IMR-90 (cell line): ENCODE results near the gene LHFPL5. TPM values are rescaled to one million over a fixed set of nuclear protein-coding genes. Genes with fewer than 3 reads are reported as not detected.

ENCODE experiments used
- ATAC-seq: fragments of 200-7000 bp; cut with Tn5 transposase; 2 replicates; pipeline ENCODE4 v1.9.1; 2020; ENCODE audit warnings: low read depth, mild to moderate bottlenecking, moderate library complexity
- BruUV-seq: library from RNA; stranded (reverse); fragments of 400-500 nt; replicated peaks from 2 replicates; lab custom pipeline; 2021; lab: Mats Ljungman, UMichigan
- CTCF ChIA-PET: fragments of 300-600 bp; formaldehyde crosslinking; extraction: SDS; loops from one replicate; lab custom pipeline; 2021; ENCODE audit warnings: antibody characterized with exemption; lab: Yijun Ruan, JAX
- POLR2A ChIA-PET: fragments of 300-600 bp; sonication (Branson Sonifier 250); formaldehyde crosslinking; loops from one replicate; lab custom pipeline; 2022; ENCODE audit warnings: antibody characterized with exemption; ENCODE audit not compliant: unreplicated experiment; lab: Charles Lee
- DNase-seq: peaks from one replicate; pipeline ENCODE4 v3.0.0; 2013
- H2AFZ ChIP-seq: replicated peaks from 2 replicates; pipeline ENCODE3; 2013; ENCODE audit warnings: low read length, mild to moderate bottlenecking; ENCODE audit not compliant: poor library complexity
- H2AK5ac ChIP-seq: 2 replicates; pipeline ENCODE4 v1.6.1; 2013; ENCODE audit warnings: low read depth, low read length, inconsistent platforms
- H2AK9ac ChIP-seq: replicated peaks from 2 replicates; pipeline ENCODE3; 2013; ENCODE audit warnings: mild to moderate bottlenecking, low read depth, low read length, moderate library complexity; ENCODE audit not compliant: poor library complexity
- H2BK120ac ChIP-seq: 2 replicates; pipeline ENCODE4 v1.6.1; 2013; ENCODE audit warnings: low read depth, low read length, inconsistent platforms
- H2BK15ac ChIP-seq: 3 replicates; pipeline ENCODE4 v1.6.1; 2013; ENCODE audit warnings: low read depth, low read length, inconsistent platforms
- H2BK20ac ChIP-seq: 2 replicates; pipeline ENCODE4 v1.6.1; 2013; ENCODE audit warnings: low read depth, mild to moderate bottlenecking, inconsistent platforms, low read length, moderate library complexity
- H2BK5ac ChIP-seq: 2 replicates; pipeline ENCODE4 v1.6.1; 2013; ENCODE audit warnings: mild to moderate bottlenecking, low read depth, low read length, inconsistent platforms; ENCODE audit not compliant: poor library complexity, severe bottlenecking
- H3K14ac ChIP-seq: replicated peaks from 2 replicates; pipeline ENCODE4 v1.6.1; 2013; ENCODE audit warnings: low read depth, low read length, inconsistent platforms
- H3K18ac ChIP-seq: 2 replicates; pipeline ENCODE4 v1.6.1; 2013; ENCODE audit warnings: low read depth, low read length, control low read depth
- H3K23ac ChIP-seq: 2 replicates; pipeline ENCODE4 v1.6.1; 2013; ENCODE audit warnings: low read depth, low read length, inconsistent platforms
- H3K27ac ChIP-seq: 2 replicates; pipeline ENCODE4 v1.5.1; 2013; ENCODE audit warnings: mild to moderate bottlenecking, control low read depth, low read length; ENCODE audit not compliant: insufficient read depth
- H3K27me3 ChIP-seq: 2 replicates; pipeline ENCODE4 v1.6.1; 2013; ENCODE audit warnings: low read length; ENCODE audit not compliant: control insufficient read depth, insufficient read depth
- H3K36me3 ChIP-seq: 2 replicates; pipeline ENCODE4 v1.6.1; 2013; ENCODE audit warnings: low read length, mixed read lengths; ENCODE audit not compliant: control insufficient read depth, insufficient read depth
- H3K4ac ChIP-seq: 2 replicates; pipeline ENCODE4 v1.6.1; 2013; ENCODE audit warnings: low read depth, low read length, inconsistent platforms
- H3K4me1 ChIP-seq: 2 replicates; pipeline ENCODE4 v1.6.1; 2013; ENCODE audit warnings: low read length, mixed read lengths; ENCODE audit not compliant: control insufficient read depth, insufficient read depth
- H3K4me2 ChIP-seq: 2 replicates; pipeline ENCODE4 v1.6.1; 2013; ENCODE audit warnings: low read depth, mild to moderate bottlenecking, control low read depth, low read length, moderate library complexity
- H3K4me3 ChIP-seq: 2 replicates; pipeline ENCODE4 v1.5.1; 2013; ENCODE audit warnings: low read depth, mild to moderate bottlenecking, control low read depth, low read length, moderate library complexity; ENCODE audit not compliant: insufficient read depth
- H3K56ac ChIP-seq: 2 replicates; pipeline ENCODE4 v1.6.1; 2013; ENCODE audit warnings: low read length, inconsistent platforms; ENCODE audit not compliant: insufficient read depth; ENCODE audit errors: extremely low read depth
- H3K79me1 ChIP-seq, 2 experiments: 2 replicates each; pipeline ENCODE4 v1.6.1; 2013; ENCODE audit warnings: low read length in 2 of 2, inconsistent platforms in 1 of 2, low read depth in 1 of 2
- H3K9ac ChIP-seq: 2 replicates; pipeline ENCODE4 v1.6.1; 2013; ENCODE audit warnings: low read depth, low read length, control low read depth
- H3K9me1 ChIP-seq: 2 replicates; pipeline ENCODE4 v1.6.1; 2013; ENCODE audit warnings: low read length, inconsistent platforms; ENCODE audit not compliant: insufficient read depth
- H3K9me3 ChIP-seq: 2 replicates; pipeline ENCODE4 v1.6.1; 2013; ENCODE audit warnings: low read length; ENCODE audit not compliant: control insufficient read depth, insufficient read depth
- H4K20me1 ChIP-seq: 2 replicates; pipeline ENCODE4 v1.6.1; 2013; ENCODE audit warnings: low read length, inconsistent platforms; ENCODE audit not compliant: insufficient read depth
- H4K5ac ChIP-seq: 2 replicates; pipeline ENCODE4 v1.6.1; 2013; ENCODE audit warnings: mild to moderate bottlenecking, low read depth, low read length, control low read depth
- H4K8ac ChIP-seq, 2 experiments: 2 replicates each; pipeline ENCODE4 v1.6.1; 2013; ENCODE audit warnings: low read depth in 2 of 2, low read length in 2 of 2, control low read depth in 1 of 2, inconsistent platforms in 1 of 2
- H4K91ac ChIP-seq: 2 replicates; pipeline ENCODE4 v1.6.1; 2013; ENCODE audit warnings: low read depth, low read length, inconsistent platforms; ENCODE audit not compliant: insufficient read depth
- BHLHE40 ChIP-seq: fragments of 150-350 bp; IDR thresholded peaks from 2 replicates; pipeline ENCODE4 v1.6.1; 2016; ENCODE audit warnings: mild to moderate bottlenecking, low read depth, low read length
- CEBPB ChIP-seq: IDR thresholded peaks from 2 replicates; pipeline ENCODE4 v1.6.1; 2012; ENCODE audit warnings: low read depth, low read length, improper control_type of control experiment
- CHD1 ChIP-seq: IDR thresholded peaks from 2 replicates; pipeline ENCODE4 v1.6.1; 2012; ENCODE audit warnings: low read depth, low read length, improper control_type of control experiment
- CTCF ChIP-seq: conservative IDR thresholded peaks from 2 replicates; pipeline ENCODE4 v1.5.1; 2012; ENCODE audit warnings: mild to moderate bottlenecking, low read depth, low read length, improper control_type of control experiment
- ELK1 ChIP-seq: fragments of 150-350 bp; IDR thresholded peaks from 2 replicates; pipeline ENCODE4 v1.6.1; 2016; ENCODE audit warnings: low read depth, mild to moderate bottlenecking, low read length, moderate library complexity, borderline replicate concordance
- FOS ChIP-seq: fragments of 150-350 bp; IDR thresholded peaks from 2 replicates; pipeline ENCODE4 v1.6.1; 2016; ENCODE audit warnings: low read depth, low read length
- MAFK ChIP-seq: IDR thresholded peaks from 2 replicates; pipeline ENCODE4 v1.6.1; 2012; ENCODE audit warnings: low read depth, low read length, improper control_type of control experiment
- MAZ ChIP-seq: IDR thresholded peaks from 2 replicates; pipeline ENCODE4 v1.6.1; 2012; ENCODE audit warnings: low read depth, mild to moderate bottlenecking, low read length, improper control_type of control experiment, moderate library complexity, borderline replicate concordance
- MXI1 ChIP-seq: IDR thresholded peaks from 2 replicates; pipeline ENCODE4 v1.6.1; 2012; ENCODE audit warnings: low read depth, mild to moderate bottlenecking, low read length, moderate library complexity, borderline replicate concordance
- NFE2L2 ChIP-seq: fragments of 150-350 bp; IDR thresholded peaks from 2 replicates; pipeline ENCODE4 v1.6.1; 2016; ENCODE audit warnings: low read depth, mild to moderate bottlenecking, low read length
- POLR2A ChIP-seq: IDR thresholded peaks from 2 replicates; pipeline ENCODE4 v1.6.1; 2012; ENCODE audit warnings: mild to moderate bottlenecking, low read depth, low read length
- RAD21 ChIP-seq: IDR thresholded peaks from 2 replicates; pipeline ENCODE4 v1.6.1; 2012; ENCODE audit warnings: low read length, improper control_type of control experiment
- RCOR1 ChIP-seq: IDR thresholded peaks from 2 replicates; pipeline ENCODE4 v1.6.1; 2012; ENCODE audit warnings: mild to moderate bottlenecking, low read length, improper control_type of control experiment; ENCODE audit not compliant: insufficient replicate concordance
- RFX5 ChIP-seq: IDR thresholded peaks from 2 replicates; pipeline ENCODE4 v1.8.0; 2012; ENCODE audit warnings: low read depth, mild to moderate bottlenecking, low read length, moderate library complexity
- SMC3 ChIP-seq: fragments of 150-350 bp; IDR thresholded peaks from 2 replicates; pipeline ENCODE4 v1.6.1; 2016; ENCODE audit warnings: low read depth, mild to moderate bottlenecking, antibody characterized with exemption, low read length, moderate library complexity
- USF2 ChIP-seq: fragments of 150-350 bp; IDR thresholded peaks from 2 replicates; pipeline ENCODE4 v1.6.1; 2017; ENCODE audit warnings: mild to moderate bottlenecking, antibody characterized with exemption, low read length, low read depth
- WGBS, 2 experiments: methylation state at CpG; one replicate each; pipeline versions ENCODE4 v1.1.5 to v1.1.7; 2013; ENCODE audit warnings: missing lambda C conversion rate in 2 of 2; ENCODE audit not compliant: insufficient read length in 1 of 2; ENCODE audit errors: extremely low coverage in 2 of 2; 5-methylcytosine and 5-hydroxymethylcytosine counted together
- dilution Hi-C: fragments of 300-500 bp; cut with HindIII; formaldehyde crosslinking; loops from one replicate; pipeline ENCODE4 v1.14.3; 2018; ENCODE audit warnings: low sequenced_read_pairs; ENCODE audit not compliant: unreplicated experiment
- in situ Hi-C: fragments of 300-500 bp; cut with MboI; formaldehyde crosslinking; loops from 3 replicates; pipeline ENCODE4 v1.14.3; 2019; ENCODE audit warnings: low sequenced_read_pairs, inconsistent platforms, mixed read lengths
- intact Hi-C: fragments of 100-400 bp; cut with micrococcal nuclease; formaldehyde crosslinking; loops from 2 replicates; pipeline ENCODE4 v1.10.0; 2022
- polyA plus RNA-seq, 3 experiments: library from polyadenylated mRNA; depleted of rRNA; stranded (reverse); fragments of >200 nt; gene quantifications; 2 replicates each; pipeline ENCODE4 v1.2.3, GENCODE V29; 2012; ENCODE audit warnings: low replicate concordance in 1 of 3
- total RNA-seq: library from RNA; depleted of rRNA; stranded (reverse); fragments of >200 nt; gene quantifications from 2 replicates; pipeline ENCODE4 v1.2.3, GENCODE V29; 2012

Gene LHFPL5
- total and polyA plus RNA-seq, 2 of the 4 experiments (the other 2 are of a cell fraction), result not detected

GRCh38 chr6:35781290-35781689 lies 23.9 kb upstream of the LHFPL5 start:
- Histone ChIP-seq H2BK120ac (no peak overlapping the region), H2BK20ac (no peak overlapping the region), H4K20me1 (no peaks in the 10 kb centered on the region; the same call in 1 of the 2 replicates), H2BK15ac (no peak overlapping the region), H3K36me3 (no peaks in the 10 kb centered on the region), H3K9me1 (no peaks in the 10 kb centered on the region; the same call in 1 of the 2 replicates), H4K91ac (no peak overlapping the region), H2AK5ac (no peak overlapping the region), H3K27me3 (peaks cover 36% of the 10 kb centered on the region), H3K4me1 (no peaks in the 10 kb centered on the region), H3K4me2 (no peak overlapping the region), H3K27ac (no peak overlapping the region), H2BK5ac (no peak overlapping the region), H3K79me1 (no peaks in the 10 kb centered on the region), H3K14ac (no peak overlapping the region), H3K56ac (no peak overlapping the region), H3K4ac (no peak overlapping the region), H4K8ac (no peak overlapping the region), H3K18ac (no peak overlapping the region), H2AFZ (no peak overlapping the region), H4K5ac (no peak overlapping the region), H3K23ac (no peak overlapping the region), H3K9me3 (no peaks in the 10 kb centered on the region), H2AK9ac (no peak overlapping the region), H3K9ac (no peak overlapping the region), H3K4me3 (no peak overlapping the region)
- no TSS peak for BruUV-seq
- WGBS, 2 experiments, result no CpG with 5 or more reads among the region's 2 CpGs
- dilution Hi-C loops (no loop called here), intact Hi-C loops (no loop called here), in situ Hi-C loops (no loop called here)
- DNase-seq (no peak), ATAC-seq (no peak)
- ChIA-PET POLR2A (no interaction called here), CTCF (no interaction called here)
- no peak for TF ChIP-seq USF2
- TF ChIP-seq RCOR1, result no peak
- TF ChIP-seq FOS, result no peak
- TF ChIP-seq CTCF, result no peak
- no peak for TF ChIP-seq RAD21
- no peak for TF ChIP-seq MXI1
- TF ChIP-seq CEBPB, result no peak
- no peak for TF ChIP-seq POLR2A
- no peak for TF ChIP-seq CHD1
- no peak for TF ChIP-seq MAZ
- TF ChIP-seq BHLHE40, result no peak
- TF ChIP-seq SMC3, result no peak
- no peak for TF ChIP-seq MAFK
- no peak for TF ChIP-seq RFX5
- TF ChIP-seq ELK1, result no peak
- TF ChIP-seq NFE2L2, result no peak
